Right atrium auricular region (tissue), 2 donors: ENCODE measurements around the gene RAPGEF4. TPM values are rescaled to one million over a fixed set of nuclear protein-coding genes. Genes with fewer than 3 reads are reported as not detected.

Experiments used
- DNase-seq: peaks from one replicate; pipeline ENCODE4 v3.0.0-alpha.2; 2019; ENCODE audit warnings: low spot score
- H3K27ac ChIP-seq, 2 donors: fragments of 200-600 bp; sonication (generic); 1 replicate in 1 of 2; 2 replicates in 1 of 2; pipeline ENCODE4 v1.5.1; 2016 to 2019
- H3K27me3 ChIP-seq, 2 donors: fragments of 200-600 bp; sonication (generic); one replicate each; pipeline versions ENCODE4 v1.5.1 to v1.6.0; 2017 to 2019
- H3K36me3 ChIP-seq: fragments of 200-600 bp; sonication (generic); one replicate; pipeline ENCODE4 v1.5.1; 2016
- H3K4me1 ChIP-seq, 2 donors: fragments of 200-600 bp; sonication (generic); one replicate each; pipeline versions ENCODE4 v1.5.1 to v1.6.0; 2017 to 2019
- H3K4me3 ChIP-seq, 2 donors: fragments of 200-600 bp; sonication (generic); 1 replicate in 1 of 2; 2 replicates in 1 of 2; pipeline ENCODE4 v1.5.1; 2017 to 2019; ENCODE audit warnings: mild to moderate bottlenecking in 1 of 2, moderate library complexity in 1 of 2
- H3K9me3 ChIP-seq, 2 donors: fragments of 200-600 bp; sonication (generic); one replicate each; pipeline ENCODE4 v1.5.1; 2019
- total RNA-seq, 2 donors: library from RNA; depleted of rRNA; stranded (reverse); fragments of >200 nt; gene quantifications; one replicate each; pipeline ENCODE4 v1.1.0, GENCODE V29; 2016
- TF ChIP-seq, protein P1 (sequence below), 2 donors: fragments of 200-600 bp; sonication (generic); IDR thresholded peaks; one replicate each; pipeline ENCODE4 v1.5.1; 2019; ENCODE audit warnings: antibody characterized with exemption in 2 of 2

RAPGEF4 gene
- total RNA-seq, 2 donors from 2014 or later: 6.2 to 14.1 TPM

- TF ChIP-seq, protein P1, sequence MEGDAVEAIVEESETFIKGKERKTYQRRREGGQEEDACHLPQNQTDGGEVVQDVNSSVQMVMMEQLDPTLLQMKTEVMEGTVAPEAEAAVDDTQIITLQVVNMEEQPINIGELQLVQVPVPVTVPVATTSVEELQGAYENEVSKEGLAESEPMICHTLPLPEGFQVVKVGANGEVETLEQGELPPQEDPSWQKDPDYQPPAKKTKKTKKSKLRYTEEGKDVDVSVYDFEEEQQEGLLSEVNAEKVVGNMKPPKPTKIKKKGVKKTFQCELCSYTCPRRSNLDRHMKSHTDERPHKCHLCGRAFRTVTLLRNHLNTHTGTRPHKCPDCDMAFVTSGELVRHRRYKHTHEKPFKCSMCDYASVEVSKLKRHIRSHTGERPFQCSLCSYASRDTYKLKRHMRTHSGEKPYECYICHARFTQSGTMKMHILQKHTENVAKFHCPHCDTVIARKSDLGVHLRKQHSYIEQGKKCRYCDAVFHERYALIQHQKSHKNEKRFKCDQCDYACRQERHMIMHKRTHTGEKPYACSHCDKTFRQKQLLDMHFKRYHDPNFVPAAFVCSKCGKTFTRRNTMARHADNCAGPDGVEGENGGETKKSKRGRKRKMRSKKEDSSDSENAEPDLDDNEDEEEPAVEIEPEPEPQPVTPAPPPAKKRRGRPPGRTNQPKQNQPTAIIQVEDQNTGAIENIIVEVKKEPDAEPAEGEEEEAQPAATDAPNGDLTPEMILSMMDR (IDR thresholded peaks at IDR 0.05): no peak
- Histone ChIP-seq H3K27me3 (no peaks in the 10 kb centered on the region), H3K27ac (peak overlapping the region in 1 of 2 donors; percentile 21), H3K4me3 (no peak overlapping the region), H3K36me3 (peaks cover 20% of the 10 kb centered on the region), H3K9me3 (no peaks in the 10 kb centered on the region), H3K4me1 (peaks cover 0 to 37% of the 10 kb centered on the region in 2 donors)
- DNase-seq: no peak
These were observed 359.1 kb downstream of the RAPGEF4 start for GRCh38 chr2:173094731-173095130.

GRCh38 chr2:173095356-173095755, 359.7 kb downstream of the RAPGEF4 start:
- Histone ChIP-seq H3K27me3 (no peaks in the 10 kb centered on the region), H3K9me3 (no peaks in the 10 kb centered on the region), H3K36me3 (peaks cover 20% of the 10 kb centered on the region), H3K4me3 (no peak overlapping the region), H3K4me1 (peaks cover 0 to 34% of the 10 kb centered on the region in 2 donors), H3K27ac (peak overlapping the region in 1 of 2 donors; percentile 21)
- no peak for DNase-seq
- TF ChIP-seq, protein P1 (IDR thresholded peaks at IDR 0.05): no peak

GRCh38 chr2:173099271-173099670, 363.6 kb downstream of the RAPGEF4 start:
- Histone ChIP-seq H3K27ac (no peak overlapping the region), H3K9me3 (no peaks in the 10 kb centered on the region), H3K36me3 (peaks cover 5% of the 10 kb centered on the region), H3K4me1 (peaks cover 0 to 29% of the 10 kb centered on the region in 2 donors), H3K27me3 (no peaks in the 10 kb centered on the region), H3K4me3 (no peak overlapping the region)
- DNase-seq: no peak
- TF ChIP-seq, protein P1 (IDR thresholded peaks at IDR 0.05): no peak

GRCh38 chr2:173099804-173100203, 364.2 kb downstream of the RAPGEF4 start:
- TF ChIP-seq, protein P1 (IDR thresholded peaks at IDR 0.05): no peak

GRCh38 chr2:173101687-173102086, 366.0 kb downstream of the RAPGEF4 start:
- peaks cover 0 to 32% of the 10 kb centered on the region in 2 donors for H3K4me1 ChIP-seq
- peak overlapping the region in 1 of 2 donors; percentile 35 for H3K27ac ChIP-seq
- no peaks in the 10 kb centered on the region for H3K27me3 ChIP-seq
- peaks cover 5% of the 10 kb centered on the region for H3K36me3 ChIP-seq
- TF ChIP-seq, protein P1 (IDR thresholded peaks at IDR 0.05): no peak
- H3K9me3 ChIP-seq: no peaks in the 10 kb centered on the region
- no peak for DNase-seq
- H3K4me3 ChIP-seq: no peak overlapping the region

More at GRCh38 chr2:173099804-173100203, 364.2 kb downstream of the RAPGEF4 start:
- H3K9me3 ChIP-seq: no peaks in the 10 kb centered on the region
- H3K4me1 ChIP-seq: peaks cover 0 to 29% of the 10 kb centered on the region in 2 donors
- peaks cover 5% of the 10 kb centered on the region for H3K36me3 ChIP-seq
- no peak overlapping the region for H3K4me3 ChIP-seq
- no peaks in the 10 kb centered on the region for H3K27me3 ChIP-seq
- DNase-seq: no peak
- no peak overlapping the region for H3K27ac ChIP-seq

Other genes starting within 250 kb of the RAPGEF4 start
- 10 to 100 TPM; 26.6 to 33.0 TPM for gene PDK1, start 179.8 kb upstream of the RAPGEF4 start, total RNA-seq